Nephron (organoid): ENCODE results near the gene NCF2.

ENCODE experiments used
- H3K27ac Mint-ChIP-seq, 3 experiments: 2 replicates each; pipeline ENCODE4 v1.8.0; 2020; ENCODE audit warnings: mixed read lengths in 3 of 3, mild to moderate bottlenecking in 2 of 3, moderate library complexity in 1 of 3
- H3K27me3 Mint-ChIP-seq: 2 replicates; pipeline ENCODE4 v1.8.0; 2021; ENCODE audit warnings: low read depth, mild to moderate bottlenecking, moderate library complexity, mixed read lengths
- H3K36me3 Mint-ChIP-seq: 2 replicates; pipeline ENCODE4 v1.8.0; 2020; ENCODE audit warnings: low read depth, mixed read lengths
- H3K4me1 Mint-ChIP-seq: 2 replicates; pipeline ENCODE4 v1.8.0; 2020; ENCODE audit warnings: mixed read lengths
- H3K4me3 Mint-ChIP-seq, 3 experiments: 2 replicates each; pipeline ENCODE4 v1.8.0; 2020; ENCODE audit warnings: mild to moderate bottlenecking in 3 of 3, mixed read lengths in 3 of 3, moderate library complexity in 2 of 3
- H3K9me3 Mint-ChIP-seq: 2 replicates; pipeline ENCODE4 v1.8.0; 2020; ENCODE audit warnings: mixed read lengths
- TF ChIP-seq, protein P1 (sequence below), 3 experiments: fragments of 200-600 bp; sonication (generic); IDR thresholded peaks; one replicate each; pipeline ENCODE4 v1.5.0; 2021; ENCODE audit warnings: antibody characterized with exemption in 3 of 3; ENCODE audit not compliant: unreplicated experiment in 3 of 3

Gene NCF2

GRCh38 chr1:183635099-183635605, 44.9 kb upstream of the NCF2 start:
- TF ChIP-seq, protein P1, sequence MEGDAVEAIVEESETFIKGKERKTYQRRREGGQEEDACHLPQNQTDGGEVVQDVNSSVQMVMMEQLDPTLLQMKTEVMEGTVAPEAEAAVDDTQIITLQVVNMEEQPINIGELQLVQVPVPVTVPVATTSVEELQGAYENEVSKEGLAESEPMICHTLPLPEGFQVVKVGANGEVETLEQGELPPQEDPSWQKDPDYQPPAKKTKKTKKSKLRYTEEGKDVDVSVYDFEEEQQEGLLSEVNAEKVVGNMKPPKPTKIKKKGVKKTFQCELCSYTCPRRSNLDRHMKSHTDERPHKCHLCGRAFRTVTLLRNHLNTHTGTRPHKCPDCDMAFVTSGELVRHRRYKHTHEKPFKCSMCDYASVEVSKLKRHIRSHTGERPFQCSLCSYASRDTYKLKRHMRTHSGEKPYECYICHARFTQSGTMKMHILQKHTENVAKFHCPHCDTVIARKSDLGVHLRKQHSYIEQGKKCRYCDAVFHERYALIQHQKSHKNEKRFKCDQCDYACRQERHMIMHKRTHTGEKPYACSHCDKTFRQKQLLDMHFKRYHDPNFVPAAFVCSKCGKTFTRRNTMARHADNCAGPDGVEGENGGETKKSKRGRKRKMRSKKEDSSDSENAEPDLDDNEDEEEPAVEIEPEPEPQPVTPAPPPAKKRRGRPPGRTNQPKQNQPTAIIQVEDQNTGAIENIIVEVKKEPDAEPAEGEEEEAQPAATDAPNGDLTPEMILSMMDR (IDR thresholded peaks at IDR 0.05; ENCODE audit: unreplicated experiment in 3 of 3) = no peak
- Mint-ChIP-seq H3K27me3 (peaks cover 32% of the 10 kb centered on the region), H3K36me3 (peaks cover 14% of the 10 kb centered on the region), H3K4me3 (peak overlapping the region; percentile 100), H3K4me1 (peaks cover 39% of the 10 kb centered on the region), H3K9me3 (no peaks in the 10 kb centered on the region), H3K27ac (peak overlapping the region; percentile 97 to 99 (median 99))

GRCh38 chr1:183634429-183635065, 44.3 kb upstream of the NCF2 start:
- H3K27me3 Mint-ChIP-seq = peaks cover 26% of the 10 kb centered on the region
- peaks cover 39% of the 10 kb centered on the region for H3K4me1 Mint-ChIP-seq
- peaks cover 16% of the 10 kb centered on the region for H3K36me3 Mint-ChIP-seq
- peak overlapping the region; percentile 93 to 99 (median 97) for H3K27ac Mint-ChIP-seq
- H3K4me3 Mint-ChIP-seq = peak overlapping the region; percentile 100
- no peaks in the 10 kb centered on the region for H3K9me3 Mint-ChIP-seq
- TF ChIP-seq, protein P1 (IDR thresholded peaks at IDR 0.05; ENCODE audit: unreplicated experiment in 3 of 3) = no peak

DNA sequence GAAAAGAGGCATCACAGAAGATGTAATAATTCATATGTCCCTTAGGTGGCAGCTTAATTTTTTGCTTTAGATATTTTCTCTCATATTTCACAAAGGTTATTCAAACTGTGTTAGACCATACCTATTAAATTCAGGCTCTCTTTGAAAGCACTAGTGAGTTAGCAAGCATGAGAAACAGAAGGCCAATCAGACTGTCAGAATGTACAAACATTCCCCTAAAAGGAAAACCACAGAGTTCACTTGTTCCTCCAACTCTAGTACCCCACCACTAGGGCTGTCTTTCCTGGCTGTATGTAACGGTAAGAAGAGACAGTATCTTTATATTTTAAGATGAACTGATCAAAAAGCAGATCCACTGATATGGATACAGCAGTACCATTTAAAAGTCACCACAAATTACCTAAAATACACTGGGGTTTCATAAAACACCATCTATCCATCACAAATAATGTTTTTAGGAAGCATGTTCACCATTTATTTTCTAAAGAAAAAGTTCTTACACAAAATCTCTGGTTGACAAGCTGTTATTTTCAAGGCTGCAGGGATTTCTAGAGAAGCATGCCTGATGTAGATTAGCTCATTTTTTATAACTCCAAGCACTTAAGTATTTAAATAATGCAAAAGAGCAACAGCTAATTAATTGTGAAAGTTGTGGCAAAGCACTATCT, 43.6 kb upstream of the NCF2 start:
- Mint-ChIP-seq H3K27ac (peak overlapping the region; percentile 93 to 99 (median 97)), H3K36me3 (peaks cover 23% of the 10 kb centered on the region), H3K4me1 (peaks cover 39% of the 10 kb centered on the region), H3K4me3 (peak overlapping the region; percentile 100), H3K9me3 (no peaks in the 10 kb centered on the region), H3K27me3 (peaks cover 22% of the 10 kb centered on the region)
- TF ChIP-seq, protein P1 (IDR thresholded peaks at IDR 0.05; ENCODE audit: unreplicated experiment in 3 of 3) = peak; percentile 47 to 61 (median 49)

GRCh38 chr1:183632964-183633363, 42.7 kb upstream of the NCF2 start:
- no peaks in the 10 kb centered on the region for H3K9me3 Mint-ChIP-seq
- H3K4me1 Mint-ChIP-seq = peaks cover 39% of the 10 kb centered on the region
- peak overlapping the region in 2 of 3 experiments; percentile 36 to 97 for H3K27ac Mint-ChIP-seq
- peaks cover 31% of the 10 kb centered on the region for H3K36me3 Mint-ChIP-seq
- H3K4me3 Mint-ChIP-seq = peak overlapping the region; percentile 78 to 100 (median 100)
- H3K27me3 Mint-ChIP-seq = peaks cover 17% of the 10 kb centered on the region
- TF ChIP-seq, protein P1 (IDR thresholded peaks at IDR 0.05; ENCODE audit: unreplicated experiment in 3 of 3) = no peak

GRCh38 chr1:183632114-183632513, 41.9 kb upstream of the NCF2 start:
- peaks cover 31% of the 10 kb centered on the region for H3K36me3 Mint-ChIP-seq
- no peaks in the 10 kb centered on the region for H3K9me3 Mint-ChIP-seq
- H3K4me1 Mint-ChIP-seq = peaks cover 39% of the 10 kb centered on the region
- H3K27me3 Mint-ChIP-seq = peaks cover 12% of the 10 kb centered on the region
- H3K27ac Mint-ChIP-seq = no peak overlapping the region
- TF ChIP-seq, protein P1 (IDR thresholded peaks at IDR 0.05; ENCODE audit: unreplicated experiment in 3 of 3) = no peak
- H3K4me3 Mint-ChIP-seq = peak overlapping the region in 2 of 3 experiments; percentile 7 to 100
